K562 (cell line): ENCODE results near the gene NDUFB10. TPM values are rescaled to one million over a fixed set of nuclear protein-coding genes. Genes with fewer than 3 reads are reported as not detected.

ENCODE experiments used
- ATAC-seq: fragments of 200-7000 bp; cut with Tn5 transposase; 3 replicates; pipeline ENCODE4 v1.9.1; 2020; ENCODE audit warnings: moderate library complexity
- BruUV-seq: library from RNA; stranded (reverse); fragments of 400-500 nt; replicated peaks from 2 replicates; lab custom pipeline; 2021; lab: Mats Ljungman, UMichigan
- CTCF ChIA-PET: fragments of 300-600 bp; formaldehyde crosslinking; extraction: SDS; loops from one replicate; lab custom pipeline; 2021; ENCODE audit warnings: low intra/inter-chr PET ratio; lab: Yijun Ruan, JAX
- POLR2A ChIA-PET: fragments of 300-600, 350-650 bp; sonication (Branson Sonifier 250); formaldehyde crosslinking; extraction: SDS; loops from one replicate; lab custom pipeline; 2021; ENCODE audit warnings: antibody characterized with exemption, inconsistent platforms; lab: Yijun Ruan, JAX
- DNase-seq, 4 experiments: peaks; one replicate each; pipeline versions ENCODE4 v3.0.0 to v3.0.0-alpha.2; 2011 to 2018; ENCODE audit warnings: low spot score in 3 of 4, mixed read lengths in 3 of 4; ENCODE audit errors: extremely low read depth in 1 of 4
- FAIRE-seq: peaks from 2 replicates; lab custom pipeline; 2011; peaks lifted over from hg19 to GRCh38; lab: Jason Lieb, UNC
- H2AFZ ChIP-seq: 2 replicates; pipeline ENCODE4 v1.6.0; 2011; ENCODE audit warnings: low read depth, low read length, control low read depth, inconsistent platforms
- H3K27ac ChIP-seq: fragments of 200-600 bp; 3 replicates; pipeline ENCODE4 v1.8.0; 2011; ENCODE audit warnings: low read depth, mild to moderate bottlenecking, control low read depth, inconsistent platforms, low read length, moderate library complexity, mixed read lengths; ENCODE audit errors: extremely low read depth
- H3K27me3 ChIP-seq, 2 experiments: fragments of 300-600 bp in 1 of 2; 2 replicates in 1 of 2; 3 replicates in 1 of 2; pipeline versions ENCODE4 v1.6.0 to v1.8.0; 2011; ENCODE audit warnings: inconsistent platforms in 2 of 2, low read length in 2 of 2, mild to moderate bottlenecking in 1 of 2, mixed read lengths in 1 of 2, moderate library complexity in 1 of 2; ENCODE audit not compliant: control insufficient read depth in 2 of 2, insufficient read depth in 2 of 2
- H3K36me3 ChIP-seq: fragments of 300-600 bp; 3 replicates; pipeline ENCODE4 v1.8.0; 2011; ENCODE audit warnings: mild to moderate bottlenecking, low read length, inconsistent platforms; ENCODE audit not compliant: control insufficient read depth, insufficient read depth
- H3K4me1 ChIP-seq, 2 experiments: fragments of 200-600 bp in 1 of 2; replicated peaks in 1 of 2; 2 replicates in 1 of 2; 3 replicates in 1 of 2; pipeline versions ENCODE4 v1.5.1 to v1.8.0; 2011; ENCODE audit warnings: inconsistent platforms in 2 of 2, low read length in 2 of 2, mild to moderate bottlenecking in 1 of 2, mixed read lengths in 1 of 2, moderate library complexity in 1 of 2; ENCODE audit not compliant: control insufficient read depth in 2 of 2, insufficient read depth in 2 of 2
- H3K4me2 ChIP-seq: 2 replicates; pipeline ENCODE4 v1.6.1; 2011; ENCODE audit warnings: low read length, control low read depth, inconsistent platforms, mixed read lengths; ENCODE audit not compliant: insufficient read depth
- H3K4me3 ChIP-seq: fragments of 200-600 bp; sonication (generic), shearing (Covaris generic); 2 replicates; pipeline ENCODE4 v1.5.1; 2016; ENCODE audit warnings: control low read depth, inconsistent platforms
- H3K79me2 ChIP-seq: fragments of 200-600 bp; 3 replicates; pipeline ENCODE4 v1.8.0; 2011; ENCODE audit warnings: low read length, inconsistent platforms; ENCODE audit not compliant: control insufficient read depth, insufficient read depth
- H3K9ac ChIP-seq, 2 experiments: 2 replicates each; pipeline versions ENCODE4 v1.6.0 to v1.6.1; 2011; ENCODE audit warnings: low read depth in 2 of 2, low read length in 2 of 2, control low read depth in 1 of 2, inconsistent platforms in 1 of 2, mild to moderate bottlenecking in 1 of 2, mixed read lengths in 1 of 2; ENCODE audit not compliant: insufficient read depth in 1 of 2
- H3K9me1 ChIP-seq: one replicate; pipeline ENCODE4 v1.6.0; 2011; ENCODE audit warnings: inconsistent platforms, mild to moderate bottlenecking, low read length, moderate library complexity; ENCODE audit not compliant: control insufficient read depth, insufficient read depth
- H3K9me3 ChIP-seq: replicated peaks from 2 replicates; pipeline ENCODE4 v1.5.1; 2011; ENCODE audit warnings: low read depth, low read length, inconsistent platforms; ENCODE audit not compliant: control insufficient read depth, insufficient read depth
- H4K20me1 ChIP-seq: replicated peaks from 2 replicates; pipeline ENCODE4 v1.6.1; 2011; ENCODE audit warnings: low read length, inconsistent platforms, mixed read lengths; ENCODE audit not compliant: control insufficient read depth, insufficient read depth
- CTBP1 ChIP-seq: fragments of 450-650 bp; IDR thresholded peaks from 2 replicates; pipeline ENCODE4 v1.6.1; 2016; ENCODE audit warnings: borderline replicate concordance
- CTCF ChIP-seq, 3 experiments: IDR thresholded peaks in 2 of 3; conservative IDR thresholded peaks in 1 of 3; 2 replicates each; pipeline ENCODE4 v1.5.1; 2011 to 2012; ENCODE audit warnings: low read length in 3 of 3, mild to moderate bottlenecking in 3 of 3, control low read depth in 2 of 3, improper control_type of control experiment in 1 of 3, inconsistent platforms in 1 of 3, low read depth in 1 of 3, mixed read lengths in 1 of 3, moderate library complexity in 1 of 3; ENCODE audit not compliant: insufficient read depth in 2 of 3
- CXXC5 ChIP-seq: fragments of 250-450 bp; sonication (Bioruptor Pico); IDR thresholded peaks from 2 replicates; pipeline ENCODE4 v1.8.0; 2022; ENCODE audit warnings: inconsistent platforms, mild to moderate bottlenecking, moderate library complexity
- NONO ChIP-seq, 2 experiments: fragments of 200-400 bp in 1 of 2; fragments of 450-650 bp in 1 of 2; formaldehyde crosslinking in 1 of 2; IDR thresholded peaks; 2 replicates each; pipeline ENCODE4 v1.6.1; 2017; ENCODE audit warnings: low read depth in 2 of 2, mild to moderate bottlenecking in 2 of 2, moderate library complexity in 2 of 2, low read length in 1 of 2
- PTRF ChIP-seq: fragments of 450-650 bp; IDR thresholded peaks from 2 replicates; pipeline ENCODE4 v1.6.1; 2016; ENCODE audit warnings: mild to moderate bottlenecking, missing genetic modification characterization, missing compliant biosample characterization
- TARDBP ChIP-seq: fragments of 450-650 bp; IDR thresholded peaks from 2 replicates; pipeline ENCODE4 v1.6.1; 2016
- TSHZ1 ChIP-seq: fragments of 250-450 bp; sonication (Bioruptor Pico); IDR thresholded peaks from 2 replicates; pipeline ENCODE4 v1.4.0; 2020; ENCODE audit warnings: mild to moderate bottlenecking, moderate library complexity
- YY1 ChIP-seq, 3 experiments: IDR thresholded peaks; 2 replicates each; pipeline ENCODE4 v1.6.1; 2011; ENCODE audit warnings: low read length in 2 of 3, mild to moderate bottlenecking in 2 of 3, moderate library complexity in 2 of 3, borderline replicate concordance in 1 of 3, control low read depth in 1 of 3, low read depth in 1 of 3; ENCODE audit not compliant: insufficient read depth in 3 of 3, insufficient replicate concordance in 2 of 3, control insufficient read depth in 1 of 3, insufficient read length in 1 of 3; ENCODE audit errors: extremely low read depth in 1 of 3
- ZNF263 ChIP-seq: sonication (generic); formaldehyde crosslinking; IDR thresholded peaks from 2 replicates; pipeline ENCODE4 v1.8.0; 2022; ENCODE audit warnings: mild to moderate bottlenecking, missing genetic modification reagents, borderline replicate concordance
- ZNF507 ChIP-seq: conservative IDR thresholded peaks from 2 replicates; pipeline ENCODE4 v1.6.1; 2017; ENCODE audit warnings: missing genetic modification characterization, missing compliant biosample characterization
- ZNF740 ChIP-seq, 3 experiments: fragments of 200-800 bp in 1 of 3; sonication (Bioruptor generic) in 1 of 3; sonication (generic) in 1 of 3; formaldehyde crosslinking in 1 of 3; IDR thresholded peaks; 2 replicates each; pipeline versions ENCODE4 v1.6.1 to v1.8.0; 2016 to 2022; ENCODE audit warnings: mild to moderate bottlenecking in 2 of 3, missing compliant biosample characterization in 2 of 3, missing genetic modification characterization in 2 of 3, missing genetic modification reagents in 1 of 3
- WGBS: fragments of 100-300 bp; shearing (Covaris generic); methylation state at CpG from one replicate; pipeline ENCODE4 v1.1.6; 2016; ENCODE audit warnings: low coverage, mixed read lengths; ENCODE audit not compliant: insufficient coverage; ENCODE audit errors: missing lambda C conversion rate; 5-methylcytosine and 5-hydroxymethylcytosine counted together
- in situ Hi-C: fragments of 300-500 bp; cut with MboI; formaldehyde crosslinking; loops from 4 replicates; pipeline ENCODE4 v1.15.0; 2018; ENCODE audit warnings: inconsistent platforms, mixed read lengths
- intact Hi-C: fragments of 100-400 bp; cut with micrococcal nuclease; formaldehyde crosslinking; loops from 2 replicates; pipeline ENCODE4 v1.14.2; 2022
- polyA plus RNA-seq, 8 experiments: library from polyadenylated mRNA; depleted of rRNA in 4 of 8; stranded (reverse) in 5 of 8; unstranded in 3 of 8; fragments of >200 nt; fragmentation: Nextera tagmentation in 2 of 8; fragmentation: Illumina TruSeq in 1 of 8; extraction: Ambion mirVana in 2 of 8; extraction: Trizol in 1 of 8; gene quantifications; 2 replicates each; pipeline versions ENCODE4 v1.2.1 to v1.2.3, GENCODE V29; 2011 to 2014; ENCODE audit warnings: inconsistent platforms in 1 of 8, missing spikeins in 1 of 8
- total RNA-seq, 7 experiments: library from RNA; depleted of rRNA in 6 of 7; stranded (reverse); fragments of >200 nt in 6 of 7; fragmentation: Illumina TruSeq in 2 of 7; extraction: Trizol in 2 of 7; gene quantifications; 2 replicates each; pipeline versions ENCODE4 v1.2.1 to v1.2.3, GENCODE V29; 2011 to 2021; ENCODE audit warnings: low replicate concordance in 1 of 7

The NDUFB10 gene
- total and polyA plus RNA-seq, 9 of the 15 experiments (the other 6 are each of a cell fraction or from before 2014, with no cell fraction given), result 69.3 to 527 (median 161) TPM

GRCh38 chr16:1989209-1990100 lies 30.1 kb downstream of the NDUFB10 start, which contains the start of gene SYNGR3:
Gene SYNGR3, plus strand, starts transcription at chr16:1989970. Its CDS starts 133 bp downstream, at chr16:1990103.
- ChIA-PET CTCF (no interaction called here), POLR2A (interaction anchor here (1.5 to 10.2 kb wide), 2 partner anchors 11 to 23 kb away, joined by 4 to 103 read pairs; partner anchors contain the start of genes RNF151 and RPS2)
- peak; percentile 17 for ATAC-seq
- no peaks in the 10 kb centered on the region for H4K20me1 ChIP-seq
- peak within 1 kb of the TSS; percentile 38 for H3K4me3 ChIP-seq
- H3K4me1 ChIP-seq, result peaks cover 35 to 79% of the 10 kb centered on the region in 2 experiments
- FAIRE-seq, result no peak
- BruUV-seq, result no TSS peak
- H2AFZ ChIP-seq, result peak within 1 kb of the TSS; percentile 83
- WGBS, result 32% methylated on average over 29 of the region's 67 CpGs
- peaks cover 26% of the 10 kb centered on the region; the same call in 1 of the 3 replicates for H3K36me3 ChIP-seq
- no peaks in the 10 kb centered on the region for H3K27me3 ChIP-seq
- peak within 1 kb of the TSS; percentile 76 for H3K27ac ChIP-seq
- H3K9me3 ChIP-seq, result no peaks in the 10 kb centered on the region
- H3K4me2 ChIP-seq, result peak within 1 kb of the TSS; percentile 72
- in situ Hi-C loops (no loop called here), intact Hi-C loops (no loop called here)
- peaks cover 36% of the 10 kb centered on the region for H3K79me2 ChIP-seq
- H3K9ac ChIP-seq, result peak within 1 kb of the TSS; percentile 63 to 87; a peak in 3 of 4 replicates
- peak in 3 of 4 experiments; percentile 47 to 67 (median 52) for DNase-seq
- H3K9me1 ChIP-seq, result no peaks in the 10 kb centered on the region
- peak; percentile 41; the same call in 1 of the 2 replicates for TF ChIP-seq ZNF263 (CRISPR knock-in tag)
- TF ChIP-seq NONO (IDR thresholded peaks at IDR 0.05; ENCODE audit: low read depth in 2 of 2, low read length in 1 of 2), result 0 out of 4 replicates have a peak, but pooled peaks of 1 of the 2 experiments have one; percentile 26
- no peak for TF ChIP-seq ZNF740 (CRISPR knock-in tag; IDR thresholded peaks at IDR 0.05)
- TF ChIP-seq ZNF740 (tag; IDR thresholded peaks at IDR 0.05), result no peak
- TF ChIP-seq PTRF (tag), result no peak
- peak in 2 of 3 experiments; percentile 30 to 60 for TF ChIP-seq YY1 (IDR thresholded peaks at IDR 0.05; ENCODE audit: borderline replicate concordance in 1 of 3, control insufficient read depth in 1 of 3, extremely low read depth in 1 of 3, insufficient read depth in 3 of 3, insufficient read length in 1 of 3, insufficient replicate concordance in 2 of 3, low read depth in 1 of 3, low read length in 2 of 3)
- TF ChIP-seq TSHZ1 (CRISPR knock-in tag), result no peak
- TF ChIP-seq CTCF (IDR thresholded peaks at IDR 0.05 in 2 of 3, conservative IDR thresholded peaks at IDR 0.05 in 1 of 3; ENCODE audit: insufficient read depth in 2 of 3, low read depth in 1 of 3, low read length in 3 of 3), result peak in 1 of 3 experiments; percentile 25; a peak in 1 of 6 replicates
- no peak for TF ChIP-seq TARDBP
- no peak for TF ChIP-seq ZNF507 (tag)
- TF ChIP-seq CTBP1, result peak; percentile 75; the same call in 1 of the 2 replicates
- peak; percentile 56; the same call in 1 of the 2 replicates for TF ChIP-seq CXXC5 (CRISPR knock-in tag)
